HG03060 (cell line): Measurements from ENCODE around the gene PER2.

Experiments
- ATAC-seq: cut with Tn5 transposase; IDR thresholded peaks from one replicate; pipeline ENCODE4 v1.9.1; 2021; ENCODE audit warnings: low read depth, moderate number of reproducible peaks; ENCODE audit not compliant: unreplicated experiment

PER2 gene

GRCh38 chr2:238202326-238203093 lies 85.9 kb downstream of the PER2 start:
- ATAC-seq, result no peak
